ENCODE measurements around the gene CDON.
A peak's percentile ranks its signal among the peaks of the same experiment; 100 is the strongest.

Gene CDON

GRCh38 chr11:126062679-126063506 is at the start of gene CDON:
CDON (minus strand) TSS chr11:126062866; CDS start chr11:126023476, 39,390 bp downstream.
- DNase-seq = peak; percentile 97 to 100

GRCh38 chr11:126111458-126112116 is 48.9 kb upstream of the CDON start:
- no peak for DNase-seq

GRCh38 chr11:126109941-126110731 is 47.5 kb upstream of the CDON start:
- no peak for DNase-seq

- no peak for DNase-seq
Measured at GRCh38 chr11:126106594-126107328, 44.1 kb upstream of the CDON start.

DNA sequence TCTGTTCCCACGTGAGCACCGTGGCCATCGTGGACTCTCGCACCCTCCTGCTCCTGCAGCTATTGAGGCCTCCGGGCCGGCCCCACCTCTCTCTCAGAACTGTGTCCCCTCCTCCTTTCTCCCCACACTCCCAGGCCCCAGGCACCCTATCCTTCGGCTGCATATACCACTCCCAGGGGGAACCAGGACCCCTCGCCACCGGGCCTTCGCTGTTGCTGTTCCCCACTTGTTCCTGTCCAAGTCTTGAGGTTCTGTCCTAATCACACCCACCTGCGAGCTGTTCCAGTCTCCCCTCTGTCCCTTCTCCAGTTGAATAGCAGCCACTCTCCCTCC is 43.0 kb upstream of the CDON start:
- DNase-seq = no peak

DNA sequence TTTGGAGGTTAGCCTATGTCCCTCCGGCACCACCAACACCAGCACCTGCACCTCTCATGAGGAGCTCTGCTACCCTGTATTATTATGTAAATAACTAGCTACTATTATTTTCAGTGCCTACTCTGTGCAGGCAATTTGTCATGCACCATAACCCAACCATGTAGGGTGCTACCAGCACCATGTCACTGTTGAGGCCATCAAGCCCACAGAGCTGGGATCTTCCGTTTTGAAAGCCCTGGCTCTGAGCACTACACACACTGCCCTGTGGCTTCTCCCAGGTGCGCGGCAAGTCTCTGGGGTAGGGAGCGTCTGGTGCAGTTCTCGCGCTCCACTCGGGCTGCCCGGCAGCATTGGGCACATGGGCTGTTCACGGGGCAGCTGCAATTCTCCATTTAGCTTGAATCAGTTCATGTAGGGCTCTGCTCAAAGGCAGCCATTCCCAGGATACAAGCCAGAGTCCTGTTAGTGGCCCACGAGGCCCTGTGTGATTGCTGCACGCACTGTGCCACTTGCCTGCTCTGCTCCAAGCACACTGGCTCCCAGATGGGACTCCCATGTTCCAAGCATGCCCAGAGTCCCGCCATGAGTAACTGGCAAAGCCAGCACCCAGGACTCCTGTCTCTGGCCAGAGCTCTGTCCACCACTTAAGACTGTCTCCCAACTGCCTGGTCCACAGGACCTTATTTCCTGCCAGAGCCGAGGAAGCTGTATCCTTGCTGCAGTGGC is 42.5 kb upstream of the CDON start:
- peak in 1 of 2 experiments; percentile 47 for DNase-seq

DNA sequence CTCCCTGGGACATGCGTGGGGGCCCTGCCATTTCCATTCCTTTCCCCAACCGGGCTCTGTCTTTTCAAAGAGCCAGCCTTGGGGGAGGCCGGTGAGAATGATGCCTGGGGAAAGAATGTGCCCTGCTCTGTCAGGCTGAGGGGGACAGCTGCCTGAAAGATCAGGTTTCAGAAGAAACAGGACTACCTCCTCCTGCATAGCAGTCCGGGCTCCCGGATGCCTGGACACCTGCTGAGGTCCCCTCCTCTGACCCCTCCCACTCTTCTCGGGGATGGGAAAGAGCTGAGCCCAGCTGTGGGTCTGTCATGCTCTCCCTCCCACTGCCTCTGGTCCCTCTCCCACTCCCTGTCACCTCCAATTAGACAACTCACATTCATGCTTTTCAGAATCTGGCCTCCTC is 41.8 kb upstream of the CDON start:
- DNase-seq = peak; percentile 63 to 95

DNA sequence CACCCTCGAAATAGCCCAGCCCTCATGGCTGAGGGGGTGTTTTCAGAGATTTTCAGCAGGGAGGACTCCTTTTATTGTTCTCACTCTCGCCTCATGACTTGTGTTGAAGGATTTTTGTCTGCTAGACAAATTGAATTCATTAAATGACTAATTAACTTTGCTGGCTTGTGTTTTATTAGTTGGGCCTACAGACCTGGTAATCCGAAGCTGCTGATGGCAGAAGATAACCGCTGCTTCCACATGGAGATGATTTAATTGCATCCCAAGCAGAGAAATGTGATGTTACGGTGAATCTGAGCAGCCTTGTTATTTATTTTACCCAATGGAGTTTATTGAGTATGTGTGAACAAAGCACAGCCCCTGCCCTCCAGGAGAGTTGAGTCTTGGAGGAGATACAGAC is 40.5 kb upstream of the CDON start:
- DNase-seq = no peak

- no peak for DNase-seq
Measured at GRCh38 chr11:126102436-126102981, 39.8 kb upstream of the CDON start.

- no peak for DNase-seq
Measured at GRCh38 chr11:126101930-126102283, 39.2 kb upstream of the CDON start.

- no peak for DNase-seq
Measured at GRCh38 chr11:126101251-126101929, 38.7 kb upstream of the CDON start.

DNA sequence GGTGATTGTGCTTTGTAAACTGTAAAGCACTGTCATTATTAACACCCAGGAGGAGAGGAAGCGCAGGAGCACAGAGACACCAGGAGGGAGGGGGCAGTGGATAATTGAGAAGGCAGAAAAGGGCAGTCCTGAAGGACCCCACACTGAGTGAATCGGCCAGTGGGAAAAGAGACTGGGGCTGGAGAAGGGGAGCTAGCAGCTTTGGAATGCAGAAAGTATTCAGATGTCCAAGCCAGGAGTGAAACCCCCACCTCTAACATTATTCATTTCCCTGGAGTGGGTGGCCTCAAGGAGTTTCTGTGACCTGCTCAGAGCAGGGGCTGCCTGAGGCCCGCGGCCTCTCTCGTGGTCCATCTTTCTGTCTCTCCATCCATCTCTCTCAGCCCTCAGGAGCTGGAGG is 38.0 kb upstream of the CDON start:
- no peak for DNase-seq

- no peak for DNase-seq
Measured at GRCh38 chr11:126098204-126098769, 35.6 kb upstream of the CDON start.

GRCh38 chr11:126095745-126096144 is 33.1 kb upstream of the CDON start:
- no peak for DNase-seq

DNA sequence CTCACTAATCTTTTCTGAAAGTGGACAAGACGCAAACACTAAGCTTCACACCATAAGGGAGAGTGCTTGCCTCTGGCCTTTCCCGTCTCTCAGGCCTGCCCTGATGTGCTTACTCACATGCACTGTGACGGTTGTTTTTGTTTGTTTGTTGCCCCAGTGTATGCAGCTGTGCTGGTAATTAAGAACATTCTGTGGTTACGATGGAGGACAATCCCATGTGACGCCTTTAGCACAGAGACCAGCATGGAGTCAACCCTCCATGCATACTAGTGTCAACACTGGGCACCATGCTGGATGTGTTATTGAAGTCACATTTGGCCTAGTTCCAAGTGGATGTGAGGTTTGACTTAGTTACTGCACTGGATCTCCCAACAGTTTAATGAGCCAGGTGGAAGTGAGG is 27.8 kb upstream of the CDON start:
- DNase-seq = no peak

DNA sequence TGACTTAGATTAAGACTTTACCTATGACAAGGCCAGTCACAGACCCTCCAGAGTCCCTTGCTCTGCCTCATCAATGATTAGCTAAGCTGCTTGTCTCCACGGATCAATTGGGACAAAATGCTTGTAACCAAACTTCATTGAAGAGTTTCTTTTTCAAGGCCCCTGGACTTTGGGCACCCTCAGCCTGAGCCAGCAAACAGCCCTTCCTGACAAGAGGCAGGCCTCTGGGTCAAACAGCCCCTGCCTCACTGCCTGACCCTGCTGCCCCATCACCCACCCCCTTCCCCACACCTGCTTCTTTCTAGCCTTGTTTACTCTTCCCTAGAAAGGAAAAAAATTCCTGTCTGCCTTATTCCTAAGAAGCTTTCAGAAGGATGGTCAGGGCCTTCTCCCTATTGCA is 26.3 kb upstream of the CDON start:
- DNase-seq = no peak

DNA sequence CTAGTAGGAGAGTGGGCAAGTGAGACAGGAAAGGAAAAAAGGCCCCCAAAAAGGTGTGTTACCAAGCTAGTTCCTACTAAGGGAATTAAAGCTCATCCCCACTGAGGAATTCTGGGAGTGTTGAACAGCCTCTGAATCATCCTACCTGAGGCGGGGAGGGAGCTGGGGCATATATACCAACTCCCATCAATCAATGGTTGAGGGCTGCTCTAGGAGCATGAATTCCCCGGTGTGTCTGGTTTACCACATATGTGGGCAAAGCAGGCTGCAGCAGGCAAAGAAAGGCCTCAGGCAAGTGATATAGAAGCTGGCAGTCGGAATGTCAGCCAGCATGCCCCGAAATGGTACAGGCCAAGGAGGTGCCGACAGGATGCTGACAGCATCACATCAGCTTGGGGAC is 23.6 kb upstream of the CDON start:
- no peak for DNase-seq

DNA sequence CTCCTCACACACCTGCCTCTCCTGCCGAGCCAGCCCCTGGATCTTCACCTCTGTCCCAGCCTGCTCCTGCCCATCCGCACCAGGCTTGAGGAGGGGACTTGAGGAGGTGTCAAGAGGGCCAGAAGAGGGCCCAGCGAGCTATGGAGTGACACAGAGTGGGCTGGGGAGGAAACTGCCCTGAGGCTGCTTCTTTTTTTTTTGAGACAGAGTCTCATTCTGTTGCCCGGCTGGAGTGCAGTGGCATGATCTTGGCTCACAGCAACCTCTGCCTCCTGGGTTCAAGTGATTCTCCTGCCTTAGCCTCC is 21.9 kb upstream of the CDON start:
- DNase-seq = no peak

- DNase-seq = no peak
Measured at GRCh38 chr11:126083829-126084607, 21.4 kb upstream of the CDON start.
